ENCODE data around the gene SETD3. TPM values are rescaled to one million over a fixed set of nuclear protein-coding genes. Genes with fewer than 3 reads are reported as not detected.

The SETD3 gene
- total RNA-seq, 1 donor from 2014 or later, result 44.3 TPM

GRCh38 chr14:99481745-99482099 lies 1.1 kb upstream of the SETD3 start:
- H3K4me3 ChIP-seq (ENCODE audit: low read depth, low read length), result peak overlapping the region; percentile 95
- no peak for TF ChIP-seq CTCF (conservative IDR thresholded peaks at IDR 0.05; ENCODE audit: low read depth, low read length)
- DNase-seq (ENCODE audit: low read depth), result no peak

- peak; percentile 93 for DNase-seq (ENCODE audit: low read depth)
- TF ChIP-seq CTCF (conservative IDR thresholded peaks at IDR 0.05; ENCODE audit: low read depth, low read length), result no peak
- H3K4me3 ChIP-seq (ENCODE audit: low read depth, low read length), result peak within 1 kb of the TSS; percentile 95
Measured at GRCh38 chr14:99480917-99481744, 472 bp upstream of the SETD3 start, which contains the start of gene CCNK. TSS of gene CCNK (plus strand) at chr14:99481409. CDS start at chr14:99492678, 11,269 bp downstream.

GRCh38 chr14:99479160-99479905 lies 1.3 kb downstream of the SETD3 start:
- no peak for TF ChIP-seq CTCF (conservative IDR thresholded peaks at IDR 0.05; ENCODE audit: low read depth, low read length)
- no peak for DNase-seq (ENCODE audit: low read depth)
- peak overlapping the region; percentile 77 for H3K4me3 ChIP-seq (ENCODE audit: low read depth, low read length)

GRCh38 chr14:99478128-99478527 lies 2.5 kb downstream of the SETD3 start:
- no peak for DNase-seq (ENCODE audit: low read depth)
- H3K4me3 ChIP-seq (ENCODE audit: low read depth, low read length), result peak overlapping the region; percentile 77
- no peak for TF ChIP-seq CTCF (conservative IDR thresholded peaks at IDR 0.05; ENCODE audit: low read depth, low read length)

GRCh38 chr14:99476864-99477263 lies 3.8 kb downstream of the SETD3 start:
- DNase-seq (ENCODE audit: low read depth), result peak; percentile 59
- TF ChIP-seq CTCF (conservative IDR thresholded peaks at IDR 0.05; ENCODE audit: low read depth, low read length), result no peak
- peak overlapping the region; percentile 8 for H3K4me3 ChIP-seq (ENCODE audit: low read depth, low read length)

- no peak for TF ChIP-seq CTCF (conservative IDR thresholded peaks at IDR 0.05; ENCODE audit: low read depth, low read length)
- DNase-seq (ENCODE audit: low read depth), result no peak
- no peak overlapping the region for H3K4me3 ChIP-seq (ENCODE audit: low read depth, low read length)
Measured at GRCh38 chr14:99475660-99476059, 5.0 kb downstream of the SETD3 start.

All from epithelial cell of proximal tubule (primary cell).